ENCODE data around the gene TMCC3.

The TMCC3 gene

GRCh38 chr12:94637390-94638113 lies 12.8 kb downstream of the TMCC3 start:
- DNase-seq (ENCODE audit: low read depth): no peak
- TF ChIP-seq, protein P1, sequence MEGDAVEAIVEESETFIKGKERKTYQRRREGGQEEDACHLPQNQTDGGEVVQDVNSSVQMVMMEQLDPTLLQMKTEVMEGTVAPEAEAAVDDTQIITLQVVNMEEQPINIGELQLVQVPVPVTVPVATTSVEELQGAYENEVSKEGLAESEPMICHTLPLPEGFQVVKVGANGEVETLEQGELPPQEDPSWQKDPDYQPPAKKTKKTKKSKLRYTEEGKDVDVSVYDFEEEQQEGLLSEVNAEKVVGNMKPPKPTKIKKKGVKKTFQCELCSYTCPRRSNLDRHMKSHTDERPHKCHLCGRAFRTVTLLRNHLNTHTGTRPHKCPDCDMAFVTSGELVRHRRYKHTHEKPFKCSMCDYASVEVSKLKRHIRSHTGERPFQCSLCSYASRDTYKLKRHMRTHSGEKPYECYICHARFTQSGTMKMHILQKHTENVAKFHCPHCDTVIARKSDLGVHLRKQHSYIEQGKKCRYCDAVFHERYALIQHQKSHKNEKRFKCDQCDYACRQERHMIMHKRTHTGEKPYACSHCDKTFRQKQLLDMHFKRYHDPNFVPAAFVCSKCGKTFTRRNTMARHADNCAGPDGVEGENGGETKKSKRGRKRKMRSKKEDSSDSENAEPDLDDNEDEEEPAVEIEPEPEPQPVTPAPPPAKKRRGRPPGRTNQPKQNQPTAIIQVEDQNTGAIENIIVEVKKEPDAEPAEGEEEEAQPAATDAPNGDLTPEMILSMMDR (IDR thresholded peaks at IDR 0.05; ENCODE audit: low read depth, low read length, missing control alignments): no peak
- H3K4me3 ChIP-seq (ENCODE audit: low read depth, low read length): no peak overlapping the region

- TF ChIP-seq, protein P1 (IDR thresholded peaks at IDR 0.05; ENCODE audit: low read depth, low read length, missing control alignments): no peak
- no peak for DNase-seq (ENCODE audit: low read depth)
- no peak overlapping the region for H3K4me3 ChIP-seq (ENCODE audit: low read depth, low read length)
Measured at GRCh38 chr12:94636462-94637085, 13.8 kb downstream of the TMCC3 start.

GRCh38 chr12:94634717-94635116 lies 15.6 kb downstream of the TMCC3 start:
- H3K4me3 ChIP-seq (ENCODE audit: low read depth, low read length): no peak overlapping the region
- DNase-seq (ENCODE audit: low read depth): no peak
- TF ChIP-seq, protein P1 (IDR thresholded peaks at IDR 0.05; ENCODE audit: low read depth, low read length, missing control alignments): no peak

GRCh38 chr12:94633401-94633800 lies 17.0 kb downstream of the TMCC3 start:
- no peak for DNase-seq (ENCODE audit: low read depth)
- no peak overlapping the region for H3K4me3 ChIP-seq (ENCODE audit: low read depth, low read length)
- TF ChIP-seq, protein P1 (IDR thresholded peaks at IDR 0.05; ENCODE audit: low read depth, low read length, missing control alignments): no peak

- DNase-seq (ENCODE audit: low read depth): no peak
- H3K4me3 ChIP-seq (ENCODE audit: low read depth, low read length): no peak overlapping the region
- TF ChIP-seq, protein P1 (IDR thresholded peaks at IDR 0.05; ENCODE audit: low read depth, low read length, missing control alignments): no peak
Measured at GRCh38 chr12:94631058-94631457, 19.3 kb downstream of the TMCC3 start.

DNA sequence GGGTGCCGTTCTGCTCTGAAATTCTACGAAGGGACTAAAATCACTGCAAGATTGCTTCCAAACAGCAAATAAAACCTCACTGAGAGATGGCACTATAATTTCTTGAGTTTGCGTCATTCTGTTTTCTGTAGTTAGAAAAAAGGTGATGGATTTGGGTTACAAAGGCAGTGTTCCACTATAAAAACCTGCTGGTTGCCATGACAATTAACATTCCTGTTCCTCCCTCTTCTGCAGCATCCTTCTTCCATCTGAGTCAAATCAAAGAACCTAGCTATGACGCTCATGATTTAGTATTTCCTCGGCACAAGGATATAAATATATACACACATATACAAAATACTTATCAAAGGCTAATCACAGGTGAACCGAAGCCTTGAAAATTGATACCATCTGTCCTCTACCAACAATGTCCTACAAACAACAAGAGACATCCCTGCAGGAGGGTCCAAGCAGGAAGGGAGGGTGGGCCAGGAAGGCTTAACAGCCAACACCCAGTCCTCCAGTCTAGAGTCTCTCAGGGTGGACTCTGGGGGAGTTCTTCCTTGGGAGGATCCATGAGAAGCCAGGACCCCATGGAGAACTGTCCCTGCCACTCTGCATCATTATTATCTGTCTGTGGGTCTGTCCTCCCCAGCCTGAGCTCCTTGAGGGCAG lies 21.4 kb downstream of the TMCC3 start:
- no peak overlapping the region for H3K4me3 ChIP-seq (ENCODE audit: low read depth, low read length)
- TF ChIP-seq, protein P1 (IDR thresholded peaks at IDR 0.05; ENCODE audit: low read depth, low read length, missing control alignments): no peak
- DNase-seq (ENCODE audit: low read depth): no peak
